GM18505 (cell line): ENCODE results near the gene ZMAT5.

ENCODE experiments used
- ATAC-seq: cut with Tn5 transposase; IDR thresholded peaks from one replicate; pipeline ENCODE4 v1.9.1; 2021; ENCODE audit not compliant: unreplicated experiment
- POLR2A ChIP-seq: IDR thresholded peaks from 4 replicates; pipeline ENCODE4 v1.6.1; 2011; ENCODE audit warnings: borderline replicate concordance; ENCODE audit not compliant: insufficient read depth, insufficient read length; ENCODE audit errors: extremely low read depth

The ZMAT5 gene

DNA sequence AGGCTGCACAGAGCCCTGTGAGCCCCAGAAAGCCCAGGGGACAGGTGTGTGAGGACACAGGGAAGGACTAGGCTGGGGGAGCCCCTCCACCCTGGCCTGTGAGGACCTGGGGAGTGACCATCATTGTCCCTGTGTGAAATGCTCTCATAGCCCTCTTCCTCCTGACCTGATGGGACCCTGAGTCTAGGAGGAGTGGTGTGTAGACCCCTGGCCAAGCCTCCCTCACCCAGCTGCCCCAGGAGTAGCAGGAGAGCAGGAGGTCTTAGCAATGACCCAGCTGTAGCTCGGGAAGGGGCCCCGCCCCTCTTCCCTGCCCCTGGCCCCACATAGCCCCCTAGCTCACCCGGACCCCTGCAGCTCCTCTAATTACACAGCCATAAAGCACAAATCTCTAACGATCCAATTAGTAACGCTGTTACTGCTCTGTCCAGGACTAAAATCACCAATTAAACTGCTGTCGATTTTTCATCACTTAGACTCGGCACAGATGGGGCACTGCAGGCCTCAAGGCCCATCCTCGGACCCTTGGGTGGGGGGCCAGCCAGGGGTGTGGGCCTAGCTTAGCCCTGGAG, 53.6 kb downstream of the ZMAT5 start:
- ATAC-seq, result no peak
- TF ChIP-seq POLR2A, result no peak

DNA sequence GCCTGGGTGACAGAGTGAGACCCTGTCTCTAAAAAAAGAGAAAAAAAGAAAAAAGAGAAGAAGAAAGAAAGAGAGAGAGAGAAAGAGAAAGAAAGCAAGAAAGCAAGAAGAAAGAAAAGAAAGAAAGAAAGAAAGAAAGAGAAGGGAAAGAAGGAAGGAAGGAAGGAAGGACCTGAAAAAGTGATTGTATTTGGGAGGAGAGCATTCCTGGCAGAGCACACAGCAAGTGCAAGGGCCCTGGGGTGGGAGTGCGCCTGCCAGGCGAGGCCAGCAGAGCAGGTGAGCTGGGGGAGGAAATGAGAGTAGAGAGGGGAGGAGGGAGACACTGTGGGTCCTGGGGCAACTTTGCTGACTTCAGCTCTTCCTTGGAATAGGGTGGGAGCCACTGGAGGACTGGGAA, 54.7 kb downstream of the ZMAT5 start:
- no peak for TF ChIP-seq POLR2A
- ATAC-seq, result no peak

GRCh38 chr22:29710922-29711593, 55.7 kb downstream of the ZMAT5 start:
- no peak for ATAC-seq
- TF ChIP-seq POLR2A, result no peak

GRCh38 chr22:29710193-29710592, 56.6 kb downstream of the ZMAT5 start:
- ATAC-seq, result no peak

DNA sequence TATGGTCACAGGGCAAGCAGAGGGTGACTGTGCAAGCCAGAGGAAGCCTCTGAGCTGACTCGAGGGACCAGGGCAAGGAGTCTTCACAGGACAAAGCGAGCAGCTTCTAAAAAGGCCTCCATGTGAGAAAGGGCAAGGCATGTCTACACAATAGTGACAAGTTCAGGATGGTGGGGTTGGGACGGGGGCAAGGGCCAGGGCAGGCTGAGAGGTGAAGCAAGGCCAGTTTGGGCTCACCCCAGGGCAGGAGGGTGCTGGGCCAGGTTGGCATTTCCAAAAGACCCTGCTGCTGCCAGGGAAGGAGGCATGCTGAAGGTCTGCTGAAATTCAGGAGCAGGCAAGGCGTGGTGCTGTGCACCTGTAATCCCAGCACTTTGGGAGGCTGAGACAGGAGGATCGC, 59.3 kb downstream of the ZMAT5 start:
- no peak for TF ChIP-seq POLR2A
- no peak for ATAC-seq

More at GRCh38 chr22:29710193-29710592, 56.6 kb downstream of the ZMAT5 start:
- no peak for TF ChIP-seq POLR2A

GRCh38 chr22:29707010-29707409, 59.8 kb downstream of the ZMAT5 start:
- no peak for ATAC-seq

GRCh38 chr22:29706486-29706885, 60.3 kb downstream of the ZMAT5 start:
- ATAC-seq, result no peak

More at GRCh38 chr22:29707010-29707409, 59.8 kb downstream of the ZMAT5 start:
- TF ChIP-seq POLR2A, result no peak

DNA sequence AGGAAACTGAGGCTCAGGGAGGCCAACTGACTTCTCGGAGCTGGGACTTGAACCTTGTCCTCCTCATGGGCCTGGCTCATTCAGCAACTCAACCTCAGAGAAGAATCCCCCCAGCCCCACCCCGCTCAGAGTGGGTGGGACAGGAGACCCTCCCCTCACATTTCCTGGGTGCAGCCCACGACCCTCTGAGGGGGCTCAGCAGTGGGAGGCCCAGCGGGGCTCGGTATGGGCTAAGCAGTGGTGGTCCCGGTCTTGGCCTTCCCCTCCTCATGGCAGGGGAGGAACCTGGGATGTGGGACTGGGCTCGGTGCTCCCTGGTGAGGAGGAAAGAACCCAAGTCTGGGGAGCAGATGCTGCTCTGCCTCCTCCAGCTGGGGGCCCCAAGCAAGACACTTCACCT, 61.2 kb downstream of the ZMAT5 start:
- ATAC-seq, result no peak
- TF ChIP-seq POLR2A, result no peak

More at GRCh38 chr22:29706486-29706885, 60.3 kb downstream of the ZMAT5 start:
- no peak for TF ChIP-seq POLR2A

DNA sequence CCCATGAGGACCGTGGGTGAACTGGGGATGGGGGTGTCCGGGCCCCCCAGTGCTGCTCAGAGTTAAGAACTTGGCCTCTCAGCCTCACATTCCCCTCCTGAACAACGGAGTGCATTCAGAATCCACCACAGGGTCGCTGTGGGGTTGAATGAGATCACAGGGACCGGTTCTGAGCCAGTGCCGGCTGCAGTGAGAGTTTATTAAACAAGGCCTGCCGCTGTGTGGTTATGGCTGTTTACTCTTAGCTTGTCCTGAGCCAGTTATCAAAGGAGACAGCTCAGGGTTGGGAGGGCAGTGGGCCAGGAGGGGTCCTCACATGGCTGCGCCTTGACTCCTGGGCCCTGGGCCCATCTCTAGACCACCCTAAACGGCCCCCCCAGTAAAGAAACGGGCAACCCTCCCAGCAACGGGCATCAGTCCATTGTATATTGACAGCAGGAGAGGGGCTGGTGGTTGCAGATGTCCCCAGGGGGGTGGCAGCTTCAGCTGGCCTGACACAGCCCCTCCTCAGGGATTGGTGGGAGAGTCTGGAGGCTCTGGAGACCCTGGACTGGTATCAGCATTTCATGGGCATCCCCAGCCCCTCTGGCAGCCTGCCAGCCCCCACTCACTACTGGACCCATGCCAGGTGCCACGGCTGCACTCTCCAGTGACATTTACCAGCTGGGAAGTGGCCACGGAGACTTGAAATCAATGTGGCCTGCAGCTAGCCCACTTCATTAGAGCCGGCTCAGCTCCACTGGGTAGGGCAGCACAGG, 62.1 kb downstream of the ZMAT5 start:
- no peak for ATAC-seq
- no peak for TF ChIP-seq POLR2A

DNA sequence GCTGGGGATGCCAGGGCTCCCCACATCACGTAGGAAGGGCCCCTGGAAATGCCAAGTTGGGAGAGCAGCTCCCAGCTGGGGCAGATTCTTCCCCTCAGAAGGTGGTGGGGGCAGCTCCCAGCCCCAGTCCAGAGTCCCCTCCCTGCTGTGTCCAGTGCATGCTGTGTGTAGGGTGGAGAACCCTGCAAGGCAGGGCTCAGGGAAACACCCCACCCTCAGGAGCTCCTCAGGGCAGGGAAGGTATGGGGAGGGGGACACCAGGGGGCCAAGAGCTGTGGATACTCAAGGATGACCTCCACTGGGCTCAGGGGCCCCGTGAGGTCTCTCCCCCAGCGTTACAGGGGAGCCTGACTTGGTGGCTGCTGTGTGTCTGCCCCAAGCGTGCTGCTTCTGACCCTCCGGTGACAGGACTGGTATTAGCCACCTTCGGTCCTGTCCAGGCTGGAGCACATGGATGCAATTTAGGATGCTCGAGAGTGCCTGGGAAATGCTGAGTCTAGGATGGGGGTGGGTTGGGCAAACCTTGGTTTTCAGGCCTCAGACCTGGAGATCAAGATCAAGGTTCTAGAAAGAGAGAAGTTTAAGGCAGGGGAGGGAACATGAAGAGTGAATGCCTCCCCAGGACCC, 63.1 kb downstream of the ZMAT5 start:
- TF ChIP-seq POLR2A, result no peak
- no peak for ATAC-seq

DNA sequence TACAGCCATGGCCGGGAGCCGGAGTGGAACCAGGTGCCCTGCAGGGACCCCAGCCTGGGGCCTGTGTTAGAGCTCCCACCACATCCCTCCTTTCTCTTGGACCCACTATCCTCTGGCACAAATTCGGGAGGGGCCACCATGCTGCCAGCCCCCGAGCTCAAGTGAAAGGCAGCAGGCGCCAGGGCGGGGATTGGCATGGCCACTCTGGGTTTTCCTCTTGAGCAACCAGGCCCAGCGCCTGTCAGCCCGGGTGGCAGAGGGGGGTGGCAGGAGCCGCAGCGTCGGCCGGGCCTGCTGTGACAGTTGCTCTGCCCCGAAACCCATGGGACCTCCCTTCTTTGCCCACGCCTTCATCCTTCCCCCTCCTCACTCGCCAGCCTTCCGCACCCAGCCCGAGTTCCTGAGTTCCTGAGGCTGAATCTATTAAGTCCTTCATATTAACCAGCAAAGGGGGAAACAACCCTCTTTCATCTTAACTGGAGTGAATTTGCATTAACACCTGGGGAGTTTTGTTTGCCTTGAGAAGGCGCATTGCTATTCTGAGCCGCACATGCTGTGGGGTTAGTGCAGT, 63.8 kb downstream of the ZMAT5 start:
- no peak for ATAC-seq
- no peak for TF ChIP-seq POLR2A

- no peak for TF ChIP-seq POLR2A
- ATAC-seq, result no peak
Observed at GRCh38 chr22:29702000-29702930, 64.5 kb downstream of the ZMAT5 start.
